Fibroblast of pulmonary artery (primary cell): Measurements from ENCODE around the gene SH3BP5.

Experiments
- DNase-seq: peaks from one replicate; pipeline ENCODE4 v3.0.0-alpha.2; 2010; ENCODE audit warnings: low read depth
- H3K4me3 ChIP-seq: replicated peaks from 2 replicates; pipeline ENCODE4 v1.5.1; 2011; ENCODE audit warnings: low read depth, mild to moderate bottlenecking, control low read depth, low read length, moderate library complexity
- CTCF ChIP-seq: IDR thresholded peaks from 2 replicates; pipeline ENCODE4 v1.5.1; 2011; ENCODE audit warnings: mild to moderate bottlenecking, control low read depth, low read length, inconsistent platforms; ENCODE audit errors: missing control alignments

SH3BP5 gene

GRCh38 chr3:15346516-15346915 lies 14.1 kb upstream of the SH3BP5 start:
- DNase-seq: no peak
- H3K4me3 ChIP-seq: no peak overlapping the region
- TF ChIP-seq CTCF: no peak

- no peak for DNase-seq
- no peak overlapping the region for H3K4me3 ChIP-seq
- TF ChIP-seq CTCF: no peak
Measured at GRCh38 chr3:15345608-15346137, 13.3 kb upstream of the SH3BP5 start.

GRCh38 chr3:15345066-15345607 lies 12.8 kb upstream of the SH3BP5 start:
- no peak overlapping the region for H3K4me3 ChIP-seq
- no peak for DNase-seq
- no peak for TF ChIP-seq CTCF

GRCh38 chr3:15342945-15343344 lies 10.6 kb upstream of the SH3BP5 start:
- no peak overlapping the region for H3K4me3 ChIP-seq
- no peak for TF ChIP-seq CTCF
- DNase-seq: no peak

- H3K4me3 ChIP-seq: no peak overlapping the region
- no peak for TF ChIP-seq CTCF
- no peak for DNase-seq
Measured at GRCh38 chr3:15342246-15342645, 9.9 kb upstream of the SH3BP5 start.

GRCh38 chr3:15341030-15341726 lies 8.8 kb upstream of the SH3BP5 start:
- no peak for DNase-seq
- no peak overlapping the region for H3K4me3 ChIP-seq
- TF ChIP-seq CTCF: no peak
